ENCODE data around the gene LIN7A.
"Not testable (repeated sequence)": the region's sequence is repeated elsewhere in the genome, so short reads cannot be mapped to it uniquely, and the experiment has no call there.

Gene LIN7A

GRCh38 chr12:80814453-80814852 lies 123.3 kb downstream of the LIN7A start:
- in situ Hi-C loops (cut with MboI; ENCODE audit: low sequenced_read_pairs): no loop called here

GRCh38 chr12:80813820-80814219 lies 123.9 kb downstream of the LIN7A start:
- in situ Hi-C loops (cut with MboI; ENCODE audit: low sequenced_read_pairs): no loop called here

GRCh38 chr12:80811957-80812708 lies 125.6 kb downstream of the LIN7A start:
- in situ Hi-C loops (cut with MboI; ENCODE audit: low sequenced_read_pairs): no loop called here

GRCh38 chr12:80810874-80811273 lies 126.9 kb downstream of the LIN7A start:
- in situ Hi-C loops (cut with MboI; ENCODE audit: low sequenced_read_pairs): no loop called here

- in situ Hi-C loops (cut with MboI; ENCODE audit: low sequenced_read_pairs): no loop called here
These were observed 130.0 kb downstream of the LIN7A start for GRCh38 chr12:80807640-80808288.

GRCh38 chr12:80805106-80805505 lies 132.6 kb downstream of the LIN7A start:
- in situ Hi-C loops (cut with MboI; ENCODE audit: low sequenced_read_pairs): no loop called here

GRCh38 chr12:80802652-80803400 lies 134.9 kb downstream of the LIN7A start:
- in situ Hi-C loops (cut with MboI; ENCODE audit: low sequenced_read_pairs): no loop called here

GRCh38 chr12:80798281-80798680 lies 139.5 kb downstream of the LIN7A start:
- in situ Hi-C loops (cut with MboI; ENCODE audit: low sequenced_read_pairs): no loop called here

GRCh38 chr12:80794551-80794950 lies 143.2 kb downstream of the LIN7A start:
- in situ Hi-C loops (cut with MboI; ENCODE audit: low sequenced_read_pairs): no loop called here

GRCh38 chr12:80792861-80793260 lies 144.9 kb downstream of the LIN7A start:
- in situ Hi-C loops (cut with MboI; ENCODE audit: low sequenced_read_pairs): no loop called here

GRCh38 chr12:80791863-80792262 lies 145.9 kb downstream of the LIN7A start:
- in situ Hi-C loops (cut with MboI; ENCODE audit: low sequenced_read_pairs): no loop called here

GRCh38 chr12:80788407-80788806 lies 149.3 kb downstream of the LIN7A start:
- in situ Hi-C loops (cut with MboI; ENCODE audit: low sequenced_read_pairs): not testable (repeated sequence)

GRCh38 chr12:80782963-80783470 lies 154.7 kb downstream of the LIN7A start:
- in situ Hi-C loops (cut with MboI; ENCODE audit: low sequenced_read_pairs): not testable (repeated sequence)

- in situ Hi-C loops (cut with MboI; ENCODE audit: low sequenced_read_pairs): no loop called here
These were observed 156.4 kb downstream of the LIN7A start for GRCh38 chr12:80781313-80781712.

GRCh38 chr12:80780746-80781145 lies 157.0 kb downstream of the LIN7A start:
- in situ Hi-C loops (cut with MboI; ENCODE audit: low sequenced_read_pairs): no loop called here

GRCh38 chr12:80778005-80778541 lies 159.7 kb downstream of the LIN7A start:
- in situ Hi-C loops (cut with MboI; ENCODE audit: low sequenced_read_pairs): no loop called here

- in situ Hi-C loops (cut with MboI; ENCODE audit: low sequenced_read_pairs): no loop called here
These were observed 160.1 kb downstream of the LIN7A start for GRCh38 chr12:80777587-80777986.

- in situ Hi-C loops (cut with MboI; ENCODE audit: low sequenced_read_pairs): no loop called here
These were observed 161.0 kb downstream of the LIN7A start for GRCh38 chr12:80776706-80777105.

- in situ Hi-C loops (cut with MboI; ENCODE audit: low sequenced_read_pairs): no loop called here
These were observed 166.8 kb downstream of the LIN7A start for GRCh38 chr12:80770958-80771357.

- in situ Hi-C loops (cut with MboI; ENCODE audit: low sequenced_read_pairs): no loop called here
These were observed 168.1 kb downstream of the LIN7A start for GRCh38 chr12:80769553-80770140.

GRCh38 chr12:80766897-80767296 lies 170.8 kb downstream of the LIN7A start:
- in situ Hi-C loops (cut with MboI; ENCODE audit: low sequenced_read_pairs): no loop called here

All from hTERT RPE-1 (cell line).